Natural killer cell treated with Interleukin-12 subunit alpha and Interleukin-12 subunit beta and Interleukin-15 and Interleukin-18, amount 100 ng/mL, for 72 hours (primary cell): ENCODE measurements around the gene MAP4K2. TPM values are rescaled to one million over a fixed set of nuclear protein-coding genes. Genes with fewer than 3 reads are reported as not detected.
A peak's percentile ranks its signal among the peaks of the same experiment; 100 is the strongest.

ENCODE experiments used
- ATAC-seq, 2 donors: fragments of 150-1000 bp; cut with Tn5 transposase in 1 of 2; sonication (Bioruptor Pico), chemical (Tn5 transposase) in 1 of 2; 2 replicates each; pipeline ENCODE4 v1.10.0; 2021
- DNase-seq: peaks from one replicate; pipeline ENCODE4 v3.0.0; 2022; ENCODE audit warnings: low spot score
- H3K27ac Mint-ChIP-seq, 2 donors: 1 replicate in 1 of 2; 2 replicates in 1 of 2; pipeline ENCODE4 v1.8.0; 2022; ENCODE audit warnings: mixed read lengths in 2 of 2, mild to moderate bottlenecking in 1 of 2, moderate library complexity in 1 of 2
- H3K27me3 Mint-ChIP-seq, 2 donors: 1 replicate in 1 of 2; 2 replicates in 1 of 2; pipeline ENCODE4 v1.8.0; 2022; ENCODE audit warnings: mixed read lengths in 2 of 2
- H3K36me3 Mint-ChIP-seq: one replicate; pipeline ENCODE4 v1.8.0; 2022; ENCODE audit warnings: mixed read lengths
- H3K4me1 Mint-ChIP-seq, 2 donors: 1 replicate in 1 of 2; 2 replicates in 1 of 2; pipeline ENCODE4 v1.8.0; 2022; ENCODE audit warnings: low read depth in 2 of 2, mixed read lengths in 2 of 2, mild to moderate bottlenecking in 1 of 2
- H3K4me3 Mint-ChIP-seq: one replicate; pipeline ENCODE4 v1.8.0; 2022; ENCODE audit warnings: mixed read lengths
- H3K9me3 Mint-ChIP-seq: 2 replicates; pipeline ENCODE4 v1.8.0; 2022; ENCODE audit warnings: mixed read lengths
- total RNA-seq, 2 donors: library from RNA; stranded (reverse); gene quantifications; one replicate each; pipeline ENCODE4 v1.2.3, GENCODE V29; 2022

MAP4K2 gene
- total RNA-seq, 2 donors from 2014 or later = 17.6 to 47.1 TPM

- Mint-ChIP-seq H3K4me1 (peaks cover 17 to 19% of the 10 kb centered on the region in 2 donors), H3K27me3 (no peaks in the 10 kb centered on the region), H3K9me3 (no peaks in the 10 kb centered on the region), H3K4me3 (no peak overlapping the region), H3K27ac (peak overlapping the region in 1 of 2 donors; percentile 85), H3K36me3 (no peaks in the 10 kb centered on the region)
- ATAC-seq (no peak), DNase-seq (no peak)
These were observed 66.4 kb downstream of the MAP4K2 start for GRCh38 chr11:64736654-64737053.

GRCh38 chr11:64735725-64736259 is 67.2 kb downstream of the MAP4K2 start:
- Mint-ChIP-seq H3K36me3 (no peaks in the 10 kb centered on the region), H3K9me3 (no peaks in the 10 kb centered on the region), H3K4me3 (no peak overlapping the region), H3K27ac (peak overlapping the region in 1 of 2 donors; percentile 85), H3K4me1 (peaks cover 13 to 17% of the 10 kb centered on the region in 2 donors), H3K27me3 (no peaks in the 10 kb centered on the region)
- no peak for DNase-seq
- ATAC-seq = peak in 1 of 2 donors; percentile 21

Other genes with a start within 250 kb of the MAP4K2 start
- not detected for gene SLC22A11, start 247.3 kb downstream of the MAP4K2 start, total RNA-seq
- gene SLC22A12, start 212.0 kb downstream of the MAP4K2 start, total RNA-seq = not detected
- 1 to 10 TPM in 1 of 2 donors, under 1 TPM in 1; 0.74 to 1.3 TPM for gene NRXN2, start 80.0 kb downstream of the MAP4K2 start, total RNA-seq
- 10 to 100 TPM; 13.6 to 27.7 TPM for gene RASGRP2, start 59.1 kb downstream of the MAP4K2 start, total RNA-seq
- gene PYGM, start 43.2 kb downstream of the MAP4K2 start, total RNA-seq = 1 to 10 TPM; 4.7 to 5.6 TPM
- gene SF1, start 24.7 kb downstream of the MAP4K2 start, total RNA-seq = 100 to 1,000 TPM; 376 to 425 TPM
- 10 to 100 TPM; 32.6 to 53.5 TPM for gene MEN1, start 7.3 kb upstream of the MAP4K2 start, total RNA-seq
- gene CDC42BPG, start 41.4 kb upstream of the MAP4K2 start, total RNA-seq = 1 to 10 TPM in 1 of 2 donors, under 1 TPM in 1; 0.59 to 1.9 TPM
- 100 to 1,000 TPM; 202 to 235 TPM for gene EHD1, start 75.4 kb upstream of the MAP4K2 start, total RNA-seq
- 10 to 100 TPM; 24.1 to 31.9 TPM for gene ATG2A, start 114.0 kb upstream of the MAP4K2 start, total RNA-seq
- 10 to 100 TPM; 32.6 to 35.6 TPM for gene PPP2R5B, start 121.5 kb upstream of the MAP4K2 start, total RNA-seq
- gene GPHA2, start 132.7 kb upstream of the MAP4K2 start, total RNA-seq = not detected
- gene MAJIN, start 168.9 kb upstream of the MAP4K2 start, total RNA-seq = not detected
- gene BATF2, start 193.8 kb upstream of the MAP4K2 start, total RNA-seq = not detected
- gene ARL2, start 210.9 kb upstream of the MAP4K2 start, total RNA-seq = 10 to 100 TPM; 29.4 to 50.5 TPM
- gene SNX15, start 224.2 kb upstream of the MAP4K2 start, total RNA-seq = 10 to 100 TPM; 14.1 to 28.2 TPM
- 10 to 100 TPM in 1 of 2 donors, 1 to 10 TPM in 1; 7.6 to 18.5 TPM for gene SAC3D1, start 238.0 kb upstream of the MAP4K2 start, total RNA-seq